NCI-H345 treated with DMSO at 0.1 percent for 48 hours (cell line): ENCODE data around the gene ZNRF2.

ENCODE experiments used
- DNase-seq: peaks from one replicate; lab custom pipeline; 2025; ENCODE audit not compliant: unreplicated experiment; lab: John Stamatoyannopoulos, UW

The ZNRF2 gene

DNA sequence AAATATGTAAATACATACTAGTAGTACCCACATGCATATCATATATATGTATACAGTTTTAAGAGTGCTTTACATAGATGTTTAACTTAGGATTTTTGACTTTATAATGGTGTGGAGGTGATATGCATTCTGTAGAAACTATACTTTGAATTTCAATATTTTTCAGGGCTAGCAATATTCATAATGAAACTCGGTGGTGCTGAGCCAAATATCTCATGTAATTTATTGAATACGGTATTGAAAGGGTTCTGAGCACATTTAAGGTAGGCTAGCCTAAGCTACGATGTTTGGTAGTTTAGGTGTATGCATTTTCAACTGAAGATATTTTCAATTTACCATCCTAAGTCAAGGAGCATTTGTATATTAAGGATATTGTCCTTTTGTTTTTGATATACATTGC lies 36.0 kb downstream of the ZNRF2 start:
- no peak for DNase-seq

DNA sequence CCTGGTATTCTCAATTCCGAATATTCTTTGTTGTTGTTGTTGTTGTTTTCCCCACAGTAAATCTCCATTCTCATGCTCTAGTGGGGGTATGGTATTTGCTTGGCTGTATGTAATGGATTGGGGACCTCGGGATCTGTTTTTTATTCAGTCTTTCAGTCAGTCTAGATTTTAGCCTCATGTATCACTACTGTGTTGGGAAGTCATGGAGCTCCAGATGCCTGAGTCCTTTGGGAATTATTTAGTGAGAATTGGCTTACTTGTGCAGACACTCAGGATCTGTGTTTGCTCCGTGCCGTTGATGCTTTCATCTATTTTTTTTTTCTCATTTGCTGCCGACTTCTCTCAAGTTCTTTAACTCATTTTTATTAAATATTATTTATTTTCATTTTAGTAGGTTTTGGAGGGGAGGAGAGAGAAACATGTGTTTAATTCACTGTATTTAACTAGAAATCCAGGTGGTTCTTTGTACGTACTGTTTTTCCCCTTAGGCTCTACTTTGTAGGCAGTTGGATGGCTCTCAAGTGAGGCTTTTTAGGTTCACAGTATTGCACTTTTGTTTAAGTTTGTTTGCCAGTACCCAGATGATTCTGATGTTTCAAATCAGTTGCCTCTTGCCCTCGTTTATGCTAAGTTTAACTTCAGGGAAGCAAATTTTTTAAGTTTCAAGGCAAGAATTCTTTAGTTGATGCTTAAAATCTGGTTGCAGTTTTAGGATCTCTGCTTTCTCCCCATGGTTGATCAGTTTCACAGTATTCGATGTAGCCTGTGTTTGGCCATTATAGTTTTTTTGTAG lies 36.9 kb downstream of the ZNRF2 start:
- no peak for DNase-seq

DNA sequence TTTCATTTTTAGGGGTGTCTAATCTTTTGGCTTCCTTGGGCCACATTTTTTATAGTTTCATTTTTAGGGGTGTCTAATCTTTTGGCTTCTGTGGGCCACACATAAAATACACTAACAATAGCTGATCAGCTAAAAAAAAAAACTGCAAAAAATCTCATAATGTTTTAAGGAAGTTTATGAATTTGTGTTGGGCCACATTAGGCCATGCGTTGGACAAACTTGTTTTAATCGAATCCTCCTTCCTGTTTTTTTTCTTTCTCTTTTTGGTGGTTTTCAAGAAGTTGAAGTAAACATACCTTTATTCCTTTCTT lies 37.4 kb downstream of the ZNRF2 start:
- no peak for DNase-seq

DNA sequence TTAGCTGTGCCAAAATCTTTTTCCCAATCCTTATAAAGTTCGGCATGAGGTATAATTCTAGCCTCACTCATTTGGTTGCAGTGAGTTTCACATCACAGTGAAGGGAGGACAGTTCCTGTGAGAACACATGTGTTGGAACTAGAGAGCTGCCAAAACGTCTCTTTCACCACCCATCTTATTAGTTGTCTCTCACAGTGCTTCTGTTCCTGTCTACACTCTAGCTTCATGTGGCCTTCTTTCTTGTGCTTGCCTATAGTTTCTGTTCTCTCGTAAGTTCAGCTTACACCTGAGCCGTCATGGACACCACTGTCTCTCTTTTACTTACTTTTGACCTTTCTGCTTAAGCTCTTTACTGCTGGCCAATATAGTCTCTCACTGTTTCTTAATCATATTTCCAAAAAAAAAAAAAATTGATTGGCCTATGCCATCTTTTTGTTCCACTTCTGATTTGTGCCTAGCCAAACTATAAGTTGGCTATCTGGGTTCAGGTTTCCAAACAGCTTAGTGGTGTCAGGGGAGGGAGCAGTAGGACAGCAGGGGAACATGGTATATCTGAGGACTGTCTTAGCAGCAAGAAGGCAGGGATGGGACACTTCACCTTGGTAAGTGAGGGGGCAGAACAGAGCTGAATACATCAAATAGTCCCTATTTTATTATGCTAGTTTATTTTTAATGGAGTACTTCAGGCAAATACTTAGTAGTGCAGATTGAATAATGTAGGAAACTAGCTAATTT lies 38.0 kb downstream of the ZNRF2 start:
- DNase-seq = no peak

DNA sequence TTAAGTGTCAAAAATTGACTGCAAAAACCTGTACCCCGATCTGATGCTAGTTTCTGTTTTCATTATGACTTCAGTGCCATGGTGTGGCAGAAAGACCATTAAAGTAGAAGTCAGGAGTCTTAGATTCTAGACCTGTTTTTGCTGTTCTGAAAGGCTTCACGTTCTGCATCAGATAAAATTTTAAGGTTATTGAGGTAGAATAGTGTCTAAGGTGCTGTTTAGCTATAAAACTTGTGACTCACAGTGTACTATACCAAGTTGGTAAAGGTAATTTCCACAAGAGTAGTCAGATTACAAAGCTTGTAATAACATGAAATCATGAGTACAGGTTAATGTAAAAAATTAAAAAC lies 38.6 kb downstream of the ZNRF2 start:
- no peak for DNase-seq

DNA sequence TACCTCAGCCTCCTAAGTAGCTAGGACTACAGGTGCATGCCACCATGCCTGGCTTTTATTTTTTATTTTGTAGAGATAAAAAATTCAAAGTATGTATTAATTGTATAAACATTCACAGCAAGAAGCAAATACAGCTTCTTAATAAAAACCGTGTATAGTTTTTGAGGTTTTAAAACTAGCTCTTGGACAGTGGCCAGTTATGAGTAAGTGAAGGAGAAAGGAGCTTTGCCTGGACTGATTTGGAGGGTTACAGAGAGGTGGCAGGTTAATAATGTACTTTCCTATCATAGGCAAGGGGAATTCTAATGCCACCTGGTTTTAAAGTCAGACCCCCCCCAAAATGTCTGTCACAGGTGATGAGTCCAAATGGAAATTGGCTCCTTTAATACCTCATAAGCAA lies 43.4 kb downstream of the ZNRF2 start:
- DNase-seq = no peak

DNA sequence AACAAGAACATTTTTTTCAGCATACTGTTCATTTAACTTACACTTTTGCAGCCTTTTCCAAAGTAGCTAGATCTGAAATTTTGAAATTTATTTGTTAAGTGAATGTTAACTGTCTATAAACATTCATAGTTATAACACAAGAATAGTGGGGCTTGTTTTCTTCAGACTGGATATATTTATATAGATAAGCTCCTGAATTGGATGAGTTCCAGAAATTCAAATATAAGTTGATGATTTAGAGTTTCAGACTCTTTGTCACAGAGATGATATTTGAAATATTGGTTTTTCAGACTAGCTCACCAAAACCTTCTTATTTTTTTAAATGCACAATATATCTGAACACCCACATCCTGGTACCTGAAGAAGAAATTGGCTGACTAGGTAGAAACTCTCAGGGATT lies 44.0 kb downstream of the ZNRF2 start:
- no peak for DNase-seq

DNA sequence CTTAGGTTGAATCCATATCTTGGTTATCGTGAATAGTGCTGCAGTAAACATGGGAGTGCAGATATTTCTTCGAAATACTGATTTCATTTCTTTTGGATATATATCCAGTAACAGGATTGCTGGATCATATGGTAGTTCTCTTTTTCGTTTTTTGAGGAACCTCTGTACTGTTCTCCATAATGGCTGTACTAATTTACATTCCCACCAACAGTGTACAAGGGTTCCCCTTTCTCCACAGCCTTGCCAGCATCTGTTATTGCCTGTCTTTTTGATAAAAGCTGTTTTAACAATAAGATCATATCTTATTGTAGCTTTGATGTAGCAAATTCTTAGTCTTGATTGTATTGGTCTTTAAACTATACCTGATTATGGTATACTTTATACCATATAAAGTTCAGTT lies 45.3 kb downstream of the ZNRF2 start:
- no peak for DNase-seq

DNA sequence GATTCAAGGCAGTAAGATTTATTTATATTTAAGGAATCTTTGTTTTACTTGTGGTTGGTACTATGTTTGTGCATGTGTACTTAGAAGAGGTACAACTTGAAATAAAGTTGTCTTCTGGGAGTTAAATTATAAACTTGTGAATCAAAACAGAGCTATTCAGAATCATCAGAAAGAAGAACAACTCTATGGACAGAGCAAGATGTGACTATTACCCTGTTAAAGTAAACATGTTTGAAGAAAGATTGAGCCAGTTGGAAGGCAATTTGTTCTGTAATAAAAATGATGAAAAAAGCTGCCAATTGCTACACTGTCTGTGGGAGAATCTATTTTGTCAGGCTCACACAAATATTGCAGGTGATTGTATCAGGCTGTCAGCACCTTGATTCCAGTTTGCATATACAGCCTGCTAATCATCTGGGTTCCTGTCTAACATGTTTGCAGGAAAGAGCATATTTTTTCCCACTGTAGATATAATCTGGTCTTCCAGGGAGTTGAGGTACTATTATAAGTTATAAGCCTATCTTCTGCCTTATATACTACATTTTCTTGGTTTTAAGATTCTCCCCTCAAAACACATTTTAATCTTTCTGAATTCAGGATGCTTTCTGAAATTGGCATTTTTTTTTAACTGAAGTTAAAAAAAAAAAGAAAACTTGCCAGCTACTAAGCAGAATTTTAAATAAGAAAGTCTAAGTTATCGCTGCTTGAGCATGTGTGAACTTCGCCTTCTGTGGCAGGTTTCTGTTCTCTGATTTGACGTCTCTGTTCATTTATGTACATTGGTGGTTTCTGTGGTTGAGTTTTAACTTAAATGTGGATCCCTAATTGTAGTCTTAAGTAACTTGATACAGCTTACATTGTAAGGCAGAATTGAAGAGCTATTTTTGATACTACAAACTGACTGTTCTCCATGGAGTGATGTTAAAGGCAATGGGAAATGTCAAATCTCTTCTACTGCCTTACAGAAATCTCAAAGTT lies 46.0 kb downstream of the ZNRF2 start:
- DNase-seq = no peak

DNA sequence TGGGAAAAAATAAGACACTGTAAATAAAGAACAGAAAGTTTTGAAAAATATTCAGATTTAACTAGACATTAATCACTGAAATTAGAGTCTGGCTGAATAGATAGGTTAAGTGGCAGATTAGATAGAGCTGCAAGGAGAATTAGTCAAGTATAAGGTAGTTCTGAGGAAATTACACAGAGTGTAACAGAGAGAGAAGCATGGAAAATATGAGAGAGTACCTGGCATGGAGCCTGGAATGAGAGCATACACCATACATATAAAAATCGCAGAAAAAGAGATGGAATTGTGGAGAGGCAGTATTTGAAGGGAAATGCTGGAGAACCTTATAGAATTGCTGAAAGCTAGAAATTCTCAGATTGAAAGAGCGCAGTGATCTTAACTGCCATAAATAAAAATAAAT lies 46.9 kb downstream of the ZNRF2 start:
- DNase-seq = no peak

DNA sequence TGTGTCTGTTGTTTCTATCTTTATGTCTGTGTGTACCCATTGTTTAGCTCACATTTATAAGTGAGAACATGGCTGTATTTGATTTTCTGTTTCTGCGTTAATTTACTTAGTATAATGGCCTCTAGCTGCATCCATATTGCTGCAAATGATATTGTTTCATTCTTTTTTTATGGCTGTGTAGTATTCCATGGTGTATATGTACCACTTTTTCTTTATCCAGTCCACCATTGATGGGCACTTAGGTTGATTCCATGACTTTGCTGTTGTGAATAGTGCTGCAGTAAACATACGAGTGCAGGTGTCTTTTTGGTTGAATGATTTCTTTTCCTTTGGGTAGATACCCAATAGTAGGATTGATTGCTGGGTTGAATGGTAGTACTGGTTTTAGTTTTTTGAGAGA lies 48.2 kb downstream of the ZNRF2 start:
- no peak for DNase-seq

DNA sequence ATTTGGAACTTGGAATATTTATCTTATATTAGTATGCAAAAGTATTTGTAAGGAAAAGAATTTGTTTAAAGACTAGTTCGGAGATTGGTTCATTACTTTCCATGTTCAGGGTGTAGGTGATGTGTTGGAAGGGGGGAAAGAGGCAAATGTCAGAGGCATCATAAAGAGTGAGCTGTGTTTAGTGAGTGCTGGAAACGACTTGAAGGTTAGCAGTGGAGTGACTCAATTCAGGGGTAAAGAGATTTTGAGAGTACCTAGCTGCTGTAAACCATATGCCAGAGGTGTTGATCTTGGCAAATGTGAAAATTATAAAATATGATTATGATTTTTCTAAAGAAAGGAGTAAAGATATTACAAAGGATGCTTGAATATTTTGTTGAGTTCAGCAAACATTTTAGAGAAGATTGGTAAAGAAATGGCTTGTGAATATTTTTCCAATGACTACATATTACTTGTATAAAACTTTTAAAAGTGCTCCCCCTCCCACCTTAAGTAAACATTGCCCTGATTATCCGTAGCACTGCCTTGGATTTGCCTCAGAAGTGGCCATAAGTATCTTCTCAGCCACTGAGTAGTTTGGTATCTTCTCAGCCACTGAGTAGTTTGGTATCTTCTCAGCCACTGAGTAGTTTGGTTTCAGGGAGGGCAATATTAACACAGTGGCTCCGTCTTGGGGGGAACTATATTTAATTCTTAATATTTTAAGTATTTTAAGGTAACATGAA lies 51.5 kb downstream of the ZNRF2 start:
- DNase-seq = no peak

DNA sequence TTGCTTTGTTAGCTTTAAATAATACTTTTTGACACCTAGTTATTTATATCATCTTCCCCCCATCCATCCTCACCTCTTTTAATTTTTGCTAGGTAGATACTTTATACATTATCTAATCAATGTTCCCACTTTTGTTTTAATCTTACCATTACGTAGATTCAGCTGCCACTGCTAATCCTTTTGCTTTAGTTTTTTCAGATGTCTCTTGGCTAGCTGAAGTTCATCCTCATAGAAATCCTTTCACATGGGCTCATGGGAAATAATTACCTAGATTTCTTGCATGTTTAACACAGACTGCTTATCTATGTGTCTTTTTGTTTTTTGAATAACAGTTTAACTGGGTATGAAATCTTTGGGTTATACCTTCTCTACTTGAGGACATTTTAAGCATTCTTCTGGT lies 60.1 kb downstream of the ZNRF2 start:
- no peak for DNase-seq

DNA sequence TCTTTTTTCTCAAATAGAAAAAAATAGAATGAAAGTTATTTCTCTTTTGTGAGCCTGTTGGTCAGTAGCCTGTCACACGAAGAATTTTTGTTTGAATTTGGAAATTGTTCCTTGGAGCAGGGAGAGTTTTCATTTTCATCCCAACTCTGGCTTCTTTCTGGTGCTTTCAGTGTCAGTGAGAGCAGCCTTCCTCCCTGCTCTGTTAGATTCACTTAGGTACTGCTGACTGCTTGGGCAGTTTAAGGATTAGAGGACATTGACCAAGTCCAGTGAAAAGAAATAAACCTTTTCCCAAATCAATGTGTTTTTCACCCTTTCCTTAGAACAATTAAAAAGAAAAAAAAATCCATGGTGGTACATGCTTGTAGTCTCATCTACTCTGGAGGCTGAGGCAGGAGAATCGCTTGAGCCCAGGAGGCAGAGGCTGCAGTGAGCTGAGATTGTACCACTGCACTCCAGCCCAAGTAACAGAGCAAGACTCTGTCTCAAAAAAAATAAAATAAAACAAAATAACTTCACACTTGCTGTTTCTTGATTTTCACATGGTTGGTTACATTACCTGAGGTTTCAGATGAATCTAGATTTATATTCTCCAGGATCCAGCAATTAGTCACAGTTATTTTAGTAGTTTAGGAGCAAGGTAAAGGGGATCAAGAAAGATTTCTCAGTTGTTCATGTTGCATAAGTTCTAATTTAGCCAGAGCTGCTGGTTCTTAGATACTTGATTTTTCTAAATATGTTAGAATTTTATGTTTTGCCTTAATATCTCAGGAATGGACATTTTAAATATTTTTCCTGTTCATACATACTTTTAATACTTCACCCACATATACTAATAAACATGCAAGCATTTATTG lies 63.1 kb downstream of the ZNRF2 start:
- DNase-seq = no peak

DNA sequence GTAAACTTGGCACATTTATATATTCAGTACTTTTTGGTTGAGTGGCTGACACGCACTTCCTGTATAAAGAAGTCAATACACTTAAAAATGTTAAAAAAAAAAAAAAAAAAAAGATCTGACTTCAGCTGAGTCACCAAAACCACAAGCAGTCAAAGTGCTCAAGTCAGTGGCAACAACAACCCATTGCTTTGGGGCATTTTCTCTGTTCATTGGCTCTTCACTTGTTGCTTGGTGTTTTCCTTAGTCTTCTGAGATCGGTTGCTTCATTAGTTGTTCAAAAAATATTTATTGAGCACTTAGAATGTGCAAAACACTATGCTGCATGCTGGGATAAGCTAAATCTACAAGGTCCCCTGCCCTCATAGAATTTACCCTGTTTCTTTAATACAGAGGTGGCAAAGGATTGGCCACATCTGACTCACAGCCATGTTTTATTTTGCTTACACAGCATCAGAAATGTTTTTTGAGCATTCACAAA lies 63.7 kb downstream of the ZNRF2 start:
- DNase-seq = no peak

DNA sequence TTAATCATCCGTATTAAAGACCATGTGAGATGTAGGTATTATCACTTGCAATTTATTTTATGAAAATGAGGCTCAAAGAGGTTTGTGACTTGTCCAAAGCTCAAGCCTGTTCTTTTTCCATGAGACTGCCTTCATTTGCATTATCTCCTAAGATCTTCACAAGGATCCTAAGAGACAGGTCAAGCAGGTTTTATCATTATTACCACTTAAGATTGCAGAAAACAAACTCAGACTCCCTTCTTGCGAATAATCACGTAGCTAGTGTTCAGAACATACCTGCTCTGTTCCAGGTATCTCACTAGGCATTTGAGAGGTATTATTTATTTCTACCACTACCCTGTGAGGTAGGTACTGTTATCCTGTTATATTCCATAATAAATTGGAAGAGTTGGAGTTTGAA lies 64.8 kb downstream of the ZNRF2 start:
- DNase-seq = no peak

DNA sequence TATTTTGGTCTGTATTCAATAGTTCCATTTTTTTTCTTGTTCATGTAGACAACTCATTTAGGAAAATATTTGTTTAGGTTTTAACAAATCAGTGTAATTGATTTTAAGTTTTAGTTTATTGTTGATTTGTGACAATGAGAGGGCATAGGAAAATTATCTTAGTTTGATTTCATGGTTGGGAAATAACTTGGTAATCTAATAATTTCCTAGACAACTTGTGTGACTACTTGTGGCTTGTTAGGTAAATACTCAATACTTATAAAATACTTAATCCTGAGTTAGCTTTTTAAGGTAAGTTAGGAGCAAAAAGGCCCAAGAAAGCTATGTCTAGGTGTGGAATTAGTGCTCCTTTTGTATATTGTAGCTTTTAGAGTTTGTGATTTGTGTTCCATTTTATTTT lies 65.4 kb downstream of the ZNRF2 start:
- no peak for DNase-seq

DNA sequence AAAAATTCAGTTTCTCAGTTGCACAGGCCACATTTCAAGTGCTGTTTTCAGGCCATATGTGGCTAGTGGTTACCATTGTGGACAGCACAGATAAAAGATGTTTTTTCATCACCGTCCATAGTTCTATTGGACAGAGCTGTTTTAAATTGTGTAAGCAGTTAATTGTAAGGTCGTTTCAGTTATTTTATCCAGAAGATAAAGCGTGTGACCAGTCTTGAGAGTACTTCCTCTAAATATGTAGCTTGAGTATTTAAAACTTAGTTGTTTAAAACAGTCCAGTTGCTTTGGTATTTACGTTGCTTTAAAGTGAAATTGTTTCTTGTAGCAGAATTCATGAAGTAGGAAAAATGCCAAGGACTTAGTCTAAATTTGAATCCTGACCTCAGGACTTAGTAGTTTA lies 66.9 kb downstream of the ZNRF2 start:
- DNase-seq = no peak

DNA sequence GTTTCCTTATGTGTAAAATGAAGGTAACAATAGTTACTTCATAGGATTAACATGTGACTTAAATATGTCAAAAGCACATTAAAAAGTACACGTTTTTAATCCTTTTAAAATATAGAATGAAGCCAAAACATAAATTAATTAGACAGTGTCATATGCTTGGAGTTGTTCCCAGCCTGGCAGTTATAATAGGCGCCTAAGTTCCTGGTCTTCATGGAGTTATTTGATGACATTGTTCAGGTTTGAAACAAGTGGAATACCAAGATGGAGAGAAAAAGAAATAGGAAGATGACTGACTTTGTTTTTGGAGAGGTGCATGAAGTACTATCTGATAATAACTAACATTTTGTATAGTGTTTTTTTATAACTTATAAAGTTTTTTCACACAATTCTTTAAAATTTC lies 67.3 kb downstream of the ZNRF2 start:
- DNase-seq = no peak

DNA sequence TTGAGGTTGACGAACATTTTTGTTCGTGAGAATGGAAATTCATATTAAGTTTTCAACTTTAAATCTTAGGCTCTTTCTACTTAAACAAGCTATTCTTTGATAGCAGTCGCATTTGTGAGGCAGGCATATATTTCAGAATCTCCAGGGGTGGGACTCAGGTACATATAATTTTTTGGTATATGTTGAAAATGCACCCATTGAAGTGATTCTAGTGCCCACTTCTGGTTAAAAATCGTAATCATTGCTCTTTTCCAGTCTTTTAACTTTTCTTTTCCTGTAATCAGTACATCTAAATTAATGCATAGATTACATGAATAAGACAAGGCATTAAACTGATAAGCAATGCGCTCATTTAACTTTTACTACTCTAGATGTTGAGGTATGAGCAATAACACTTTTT lies 67.8 kb downstream of the ZNRF2 start:
- no peak for DNase-seq
